ENCODE data around the gene PRXL2B.

- TF ChIP-seq CTCF (IDR thresholded peaks at IDR 0.05; ENCODE audit: low read depth, low read length) (no peak), POLR2A (IDR thresholded peaks at IDR 0.05; ENCODE audit: extremely low read depth, insufficient read length) (no peak), MYC (IDR thresholded peaks at IDR 0.05; ENCODE audit: low read depth, low read length) (no peak), MAX (IDR thresholded peaks at IDR 0.05; ENCODE audit: low read depth, low read length) (no peak)
Observed at GRCh38 chr1:2630498-2631135, 44.0 kb downstream of the PRXL2B start.
